K562 (cell line): ENCODE measurements around the gene CNPY4. TPM values are rescaled to one million over a fixed set of nuclear protein-coding genes. Genes with fewer than 3 reads are reported as not detected.
A peak's percentile ranks its signal among the peaks of the same experiment; 100 is the strongest.

Experiments
- CUX1 ChIP-seq: fragments of 200-800 bp; sonication (Bioruptor generic); IDR thresholded peaks from 2 replicates; pipeline ENCODE4 v1.6.1; 2016; ENCODE audit warnings: missing genetic modification characterization, missing compliant biosample characterization
- DPF2 ChIP-seq: fragments of 450-650 bp; IDR thresholded peaks from 2 replicates; pipeline ENCODE4 v1.6.1; 2016
- GABPB2 ChIP-seq: fragments of 250-450 bp; sonication (Bioruptor Pico); conservative IDR thresholded peaks from 2 replicates; pipeline ENCODE4 v1.5.1; 2021; ENCODE audit warnings: mild to moderate bottlenecking
- GMEB1 ChIP-seq: fragments of 250-450 bp; sonication (Bioruptor Pico); IDR thresholded peaks from 2 replicates; pipeline ENCODE4 v1.4.0; 2020; ENCODE audit warnings: mild to moderate bottlenecking
- MAFG ChIP-seq: fragments of 450-650 bp; conservative IDR thresholded peaks from 2 replicates; pipeline ENCODE4 v1.6.1; 2016; ENCODE audit warnings: missing genetic modification characterization, missing compliant biosample characterization
- NCOA2 ChIP-seq, 2 experiments: fragments of 450-650 bp; IDR thresholded peaks; 2 replicates each; pipeline ENCODE4 v1.6.1; 2018; ENCODE audit warnings: mild to moderate bottlenecking in 2 of 2, moderate library complexity in 1 of 2; ENCODE audit not compliant: partially characterized antibody in 2 of 2
- NR3C1 ChIP-seq: sonication (generic); formaldehyde crosslinking; IDR thresholded peaks from 2 replicates; pipeline ENCODE4 v1.8.1; 2022; ENCODE audit warnings: missing genetic modification reagents
- PHF8 ChIP-seq: fragments of 200-600 bp; sonication (generic); IDR thresholded peaks from 2 replicates; pipeline ENCODE4 v1.6.1; 2012; ENCODE audit warnings: mixed run types, mild to moderate bottlenecking, inconsistent platforms, low read length, moderate library complexity, borderline replicate concordance
- POLR3G ChIP-seq: IDR thresholded peaks from 2 replicates; pipeline ENCODE4 v1.6.1; 2011; ENCODE audit not compliant: insufficient read length, insufficient replicate concordance; ENCODE audit errors: extremely low read depth
- SIN3A ChIP-seq, 2 experiments: fragments of 150-350 bp in 1 of 2; IDR thresholded peaks; 2 replicates each; pipeline ENCODE4 v1.6.1; 2011 to 2016; ENCODE audit warnings: borderline replicate concordance in 2 of 2, low read depth in 2 of 2, low read length in 2 of 2, mild to moderate bottlenecking in 2 of 2, moderate library complexity in 2 of 2; ENCODE audit not compliant: control insufficient read depth in 1 of 2
- SMAD1 ChIP-seq: fragments of 150-350 bp; IDR thresholded peaks from 2 replicates; pipeline ENCODE4 v1.6.1; 2014; ENCODE audit warnings: low read length, low read depth; ENCODE audit not compliant: partially characterized antibody
- SP1 ChIP-seq: sonication (generic); formaldehyde crosslinking; IDR thresholded peaks from 2 replicates; pipeline ENCODE4 v1.8.1; 2022; ENCODE audit warnings: mild to moderate bottlenecking, missing genetic modification reagents
- TGIF2 ChIP-seq: sonication (generic); formaldehyde crosslinking; IDR thresholded peaks from 2 replicates; pipeline ENCODE4 v1.8.1; 2022; ENCODE audit warnings: mild to moderate bottlenecking, missing genetic modification reagents, moderate library complexity
- TRIM28 ChIP-seq: fragments of 450-650 bp; IDR thresholded peaks from 2 replicates; pipeline ENCODE4 v1.6.1; 2017
- U2AF2 ChIP-seq: fragments of 200-400 bp; formaldehyde crosslinking; optimal IDR thresholded peaks from 2 replicates; pipeline ENCODE3; 2017; ENCODE audit warnings: low read depth, mild to moderate bottlenecking, low read length
- ZNF436 ChIP-seq: fragments of 250-450, 450-650 bp; sonication (Bioruptor Pico); formaldehyde crosslinking; IDR thresholded peaks from 2 replicates; pipeline ENCODE4 v1.7.0; 2020; ENCODE audit warnings: mild to moderate bottlenecking
- ZNF76 ChIP-seq: fragments of 250-450 bp; sonication (Bioruptor Pico); IDR thresholded peaks from 2 replicates; pipeline ENCODE4 v1.4.0; 2020; ENCODE audit warnings: mild to moderate bottlenecking, moderate library complexity, borderline replicate concordance
- polyA plus RNA-seq, 8 experiments: library from polyadenylated mRNA; depleted of rRNA in 4 of 8; stranded (reverse) in 5 of 8; unstranded in 3 of 8; fragments of >200 nt; fragmentation: Nextera tagmentation in 2 of 8; fragmentation: Illumina TruSeq in 1 of 8; extraction: Ambion mirVana in 2 of 8; extraction: Trizol in 1 of 8; gene quantifications; 2 replicates each; pipeline versions ENCODE4 v1.2.1 to v1.2.3, GENCODE V29; 2011 to 2014; ENCODE audit warnings: inconsistent platforms in 1 of 8, missing spikeins in 1 of 8
- total RNA-seq, 7 experiments: library from RNA; depleted of rRNA in 6 of 7; stranded (reverse); fragments of >200 nt in 6 of 7; fragmentation: Illumina TruSeq in 2 of 7; extraction: Trizol in 2 of 7; gene quantifications; 2 replicates each; pipeline versions ENCODE4 v1.2.1 to v1.2.3, GENCODE V29; 2011 to 2021; ENCODE audit warnings: low replicate concordance in 1 of 7
- TF ChIP-seq, protein P1 (sequence below): IDR thresholded peaks from 2 replicates; pipeline ENCODE4 v1.6.1; 2011; ENCODE audit warnings: borderline replicate concordance, low read depth, mild to moderate bottlenecking, moderate library complexity, low read length; ENCODE audit not compliant: insufficient read depth, poor library complexity, severe bottlenecking

CNPY4 gene
- total and polyA plus RNA-seq, 9 of the 15 experiments (the other 6 are each of a cell fraction or from before 2014, with no cell fraction given), result 1.9 to 11.2 (median 7.0) TPM

- TF ChIP-seq NCOA2 (IDR thresholded peaks at IDR 0.05; ENCODE audit: partially characterized antibody in 2 of 2) (no peak), U2AF2 (no peak), TGIF2 (peak; percentile 98; the same call in 1 of the 2 replicates), ZNF436 (no peak), CUX1 (CRISPR knock-in tag) (0 out of 2 replicates have a peak, but pooled peaks have one; percentile 33), DPF2 (0 out of 2 replicates have a peak, but pooled peaks have one; percentile 40), POLR3G (no peak), GABPB2 (CRISPR knock-in tag) (no peak), NR3C1 (CRISPR knock-in tag) (peak; percentile 99), ZNF76 (CRISPR knock-in tag) (peak; percentile 93), SP1 (CRISPR knock-in tag) (peak; percentile 100), TRIM28 (no peak), MAFG (tag) (no peak), SIN3A (IDR thresholded peaks at IDR 0.05; ENCODE audit: borderline replicate concordance in 2 of 2, control insufficient read depth in 1 of 2, low read depth in 2 of 2, low read length in 2 of 2) (peak; percentile 84 to 88; a peak in 2 of 4 replicates), GMEB1 (CRISPR knock-in tag) (peak; percentile 72), PHF8 (peak; percentile 96), SMAD1 (peak; percentile 64)
- TF ChIP-seq, protein P1, sequence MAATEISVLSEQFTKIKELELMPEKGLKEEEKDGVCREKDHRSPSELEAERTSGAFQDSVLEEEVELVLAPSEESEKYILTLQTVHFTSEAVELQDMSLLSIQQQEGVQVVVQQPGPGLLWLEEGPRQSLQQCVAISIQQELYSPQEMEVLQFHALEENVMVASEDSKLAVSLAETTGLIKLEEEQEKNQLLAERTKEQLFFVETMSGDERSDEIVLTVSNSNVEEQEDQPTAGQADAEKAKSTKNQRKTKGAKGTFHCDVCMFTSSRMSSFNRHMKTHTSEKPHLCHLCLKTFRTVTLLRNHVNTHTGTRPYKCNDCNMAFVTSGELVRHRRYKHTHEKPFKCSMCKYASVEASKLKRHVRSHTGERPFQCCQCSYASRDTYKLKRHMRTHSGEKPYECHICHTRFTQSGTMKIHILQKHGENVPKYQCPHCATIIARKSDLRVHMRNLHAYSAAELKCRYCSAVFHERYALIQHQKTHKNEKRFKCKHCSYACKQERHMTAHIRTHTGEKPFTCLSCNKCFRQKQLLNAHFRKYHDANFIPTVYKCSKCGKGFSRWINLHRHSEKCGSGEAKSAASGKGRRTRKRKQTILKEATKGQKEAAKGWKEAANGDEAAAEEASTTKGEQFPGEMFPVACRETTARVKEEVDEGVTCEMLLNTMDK, result no peak
Observed at GRCh38 chr7:100088621-100089457, 30.6 kb upstream of the CNPY4 start, which contains the start of gene COPS6 (continued).
